ENCODE measurements around the gene KMT2B.

The KMT2B gene

GRCh38 chr19:35782589-35782988, 64.8 kb downstream of the KMT2B start:
- DNase-seq, result no peak

- no peak for DNase-seq
These were observed 65.9 kb downstream of the KMT2B start for GRCh38 chr19:35783469-35784434.

- no peak for DNase-seq
These were observed 66.9 kb downstream of the KMT2B start for GRCh38 chr19:35784503-35785338.

- DNase-seq, result no peak
These were observed 67.5 kb downstream of the KMT2B start for GRCh38 chr19:35785339-35785627.

GRCh38 chr19:35786299-35787160, 68.7 kb downstream of the KMT2B start:
- DNase-seq, result no peak

- DNase-seq, result no peak
These were observed 69.5 kb downstream of the KMT2B start for GRCh38 chr19:35787227-35787799.
